Stimulated activated CD8-positive, alpha-beta memory T cell treated with anti-CD3 and anti-CD28 coated beads, Interleukin-4, amount 100 ng/mL, for 4 hours (primary cell): ENCODE measurements around the gene SDK2.

Experiments
- DNase-seq, 2 donors: peaks; one replicate each; pipeline ENCODE4 v3.0.0-alpha.2; 2020; ENCODE audit warnings: low read depth in 2 of 2, low spot score in 1 of 2

Gene SDK2

GRCh38 chr17:73290399-73291259 is 353.6 kb downstream of the SDK2 start:
- no peak for DNase-seq

- DNase-seq = no peak
Measured at GRCh38 chr17:73289549-73290254, 354.5 kb downstream of the SDK2 start.

- no peak for DNase-seq
Measured at GRCh38 chr17:73288534-73289302, 355.5 kb downstream of the SDK2 start.

GRCh38 chr17:73286863-73287296 is 357.4 kb downstream of the SDK2 start:
- DNase-seq = no peak

DNA sequence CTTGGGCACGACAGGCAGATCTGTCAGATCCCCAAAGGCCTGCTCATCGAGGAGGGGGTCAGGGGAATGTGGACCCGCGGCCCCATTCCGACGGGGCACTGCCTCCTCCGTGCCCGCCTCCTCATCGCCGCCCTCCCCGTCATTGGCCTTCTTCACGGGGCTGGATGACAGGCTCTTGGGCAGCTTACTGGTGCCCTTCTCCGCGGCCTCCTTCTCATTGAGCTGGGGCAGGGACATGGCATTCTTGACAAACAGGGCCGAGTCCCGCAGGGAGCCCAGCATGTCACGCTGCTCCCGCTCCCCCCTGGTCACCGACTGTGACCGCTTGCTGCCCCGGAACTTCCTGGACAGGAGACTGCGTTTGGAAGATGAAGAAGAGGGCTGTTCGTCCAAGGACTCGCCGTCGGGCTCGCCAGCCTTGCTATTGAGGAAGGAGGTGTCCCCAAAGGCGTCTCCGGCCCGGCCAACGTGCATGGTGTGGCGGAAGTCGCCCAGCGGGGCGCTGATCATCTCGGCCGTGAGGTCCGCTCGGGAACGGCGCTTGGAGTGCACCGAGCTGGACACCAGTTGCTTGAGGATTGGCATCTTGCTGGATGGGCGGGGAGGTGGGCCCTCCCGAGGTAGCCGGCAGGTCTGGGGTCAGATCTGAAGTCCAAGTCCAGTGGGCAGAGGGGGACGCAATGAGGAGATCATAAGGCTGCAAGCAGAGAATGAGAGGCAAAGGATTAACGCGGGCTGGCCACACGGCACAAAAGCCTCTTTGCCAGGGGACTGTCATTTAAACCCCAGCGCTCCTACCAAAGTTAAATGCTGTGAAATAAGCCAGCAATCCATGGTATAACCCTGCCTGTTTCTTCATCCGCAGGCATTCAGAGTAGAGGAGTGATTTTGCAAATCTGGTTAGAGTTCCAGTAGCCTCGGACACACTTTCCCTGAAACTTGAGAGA is 358.1 kb downstream of the SDK2 start:
- no peak for DNase-seq

DNA sequence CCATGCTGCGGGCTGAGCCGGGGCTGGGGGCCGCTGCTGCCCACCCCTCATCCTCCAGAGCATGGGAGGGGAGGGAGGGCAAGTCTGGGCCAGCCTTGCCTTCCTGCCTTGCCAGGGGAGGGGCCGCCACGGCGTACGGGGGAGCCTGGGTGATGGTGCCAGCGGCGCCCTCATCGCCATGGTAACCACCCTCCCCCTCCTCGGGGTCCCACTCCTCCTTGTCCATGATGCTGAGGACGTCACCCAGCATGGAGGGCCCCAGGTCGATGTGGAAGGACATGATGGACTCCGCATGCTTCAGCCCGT is 358.7 kb downstream of the SDK2 start:
- no peak for DNase-seq

DNA sequence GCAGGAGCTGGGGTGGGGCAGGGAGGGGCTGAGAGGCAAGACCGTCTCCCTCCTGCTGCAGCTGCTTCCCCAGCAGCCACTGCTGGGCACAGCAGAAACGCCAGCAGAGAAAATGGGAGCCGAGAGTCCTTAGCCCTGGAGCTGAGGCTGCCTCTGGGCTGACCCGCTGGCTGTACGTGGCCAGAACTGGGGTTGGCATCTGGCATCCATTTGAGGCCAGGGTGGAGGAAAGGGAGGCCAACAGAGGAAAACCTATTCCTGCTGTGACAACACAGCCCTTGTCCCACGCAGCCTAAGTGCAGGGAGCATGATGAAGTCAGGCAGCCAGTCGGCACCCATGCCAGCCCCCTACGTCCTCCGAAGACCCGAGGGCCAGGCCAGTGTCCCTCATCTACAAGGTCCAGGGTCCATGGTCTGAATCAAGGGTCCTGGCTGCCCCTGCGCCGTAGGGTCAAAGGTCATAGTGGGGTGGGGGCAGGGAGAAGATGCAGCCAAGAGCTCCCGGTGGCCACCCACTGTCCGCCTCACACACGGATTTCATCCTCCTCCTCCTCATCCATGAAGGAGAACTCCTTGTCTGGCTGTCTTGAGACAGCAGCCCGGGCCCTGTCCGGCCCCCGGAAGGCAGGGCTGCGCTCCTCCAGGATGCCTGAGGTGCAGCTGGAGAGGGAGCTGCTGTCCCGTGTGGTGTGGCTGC is 359.2 kb downstream of the SDK2 start:
- DNase-seq = no peak
